Bone marrow (tissue), 2 donors: ENCODE data around the gene RFX4.
"Not testable (repeated sequence)": the region's sequence is repeated elsewhere in the genome, so short reads cannot be mapped to it uniquely, and the experiment has no call there.

Experiments
- DNase-seq, 2 donors: peaks; one replicate each; lab custom pipeline; 2025; lab: John Stamatoyannopoulos, UW

Gene RFX4

GRCh38 chr12:106594447-106594846 lies 11.6 kb downstream of the RFX4 start:
- no peak for DNase-seq

GRCh38 chr12:106595268-106595667 lies 12.5 kb downstream of the RFX4 start:
- no peak for DNase-seq

GRCh38 chr12:106598003-106598402 lies 15.2 kb downstream of the RFX4 start:
- no peak for DNase-seq

GRCh38 chr12:106599302-106599701 lies 16.5 kb downstream of the RFX4 start:
- DNase-seq = no peak

- no peak for DNase-seq
Observed at GRCh38 chr12:106600503-106600902, 17.7 kb downstream of the RFX4 start.

GRCh38 chr12:106601031-106601430 lies 18.2 kb downstream of the RFX4 start:
- no peak for DNase-seq

GRCh38 chr12:106601496-106601895 lies 18.7 kb downstream of the RFX4 start:
- no peak for DNase-seq

GRCh38 chr12:106602076-106602475 lies 19.3 kb downstream of the RFX4 start:
- no peak for DNase-seq

GRCh38 chr12:106605254-106605653 lies 22.4 kb downstream of the RFX4 start:
- no peak for DNase-seq

- not testable (repeated sequence) for DNase-seq
Observed at GRCh38 chr12:106620588-106620987, 37.8 kb downstream of the RFX4 start.

- no peak for DNase-seq
Observed at GRCh38 chr12:106625976-106626375, 43.2 kb downstream of the RFX4 start.

- DNase-seq = no peak
Observed at GRCh38 chr12:106629797-106630659, 47.2 kb downstream of the RFX4 start.

GRCh38 chr12:106631150-106631549 lies 48.3 kb downstream of the RFX4 start:
- no peak for DNase-seq

- no peak for DNase-seq
Observed at GRCh38 chr12:106631797-106632196, 49.0 kb downstream of the RFX4 start.

GRCh38 chr12:106632797-106633450 lies 50.1 kb downstream of the RFX4 start:
- no peak for DNase-seq

- no peak for DNase-seq
Observed at GRCh38 chr12:106633451-106633823, 50.6 kb downstream of the RFX4 start.

- DNase-seq = no peak
Observed at GRCh38 chr12:106634206-106634605, 51.4 kb downstream of the RFX4 start.

- no peak for DNase-seq
Observed at GRCh38 chr12:106643000-106643399, 60.2 kb downstream of the RFX4 start.

GRCh38 chr12:106644335-106645073 lies 61.7 kb downstream of the RFX4 start:
- no peak for DNase-seq

GRCh38 chr12:106645074-106645421 lies 62.2 kb downstream of the RFX4 start:
- DNase-seq = no peak

GRCh38 chr12:106645465-106646330 lies 62.9 kb downstream of the RFX4 start:
- DNase-seq = no peak

GRCh38 chr12:106646472-106646871 lies 63.7 kb downstream of the RFX4 start:
- no peak for DNase-seq
